NCI-H2107 treated with DMSO at 0.1 percent for 48 hours (cell line): ENCODE measurements around the gene NANP.
"Not testable (repeated sequence)": the region's sequence is repeated elsewhere in the genome, so short reads cannot be mapped to it uniquely, and the experiment has no call there.

Experiments
- DNase-seq: peaks from one replicate; lab custom pipeline; 2025; ENCODE audit not compliant: unreplicated experiment; lab: John Stamatoyannopoulos, UW

Gene NANP, protein sequence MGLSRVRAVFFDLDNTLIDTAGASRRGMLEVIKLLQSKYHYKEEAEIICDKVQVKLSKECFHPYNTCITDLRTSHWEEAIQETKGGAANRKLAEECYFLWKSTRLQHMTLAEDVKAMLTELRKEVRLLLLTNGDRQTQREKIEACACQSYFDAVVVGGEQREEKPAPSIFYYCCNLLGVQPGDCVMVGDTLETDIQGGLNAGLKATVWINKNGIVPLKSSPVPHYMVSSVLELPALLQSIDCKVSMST

DNA sequence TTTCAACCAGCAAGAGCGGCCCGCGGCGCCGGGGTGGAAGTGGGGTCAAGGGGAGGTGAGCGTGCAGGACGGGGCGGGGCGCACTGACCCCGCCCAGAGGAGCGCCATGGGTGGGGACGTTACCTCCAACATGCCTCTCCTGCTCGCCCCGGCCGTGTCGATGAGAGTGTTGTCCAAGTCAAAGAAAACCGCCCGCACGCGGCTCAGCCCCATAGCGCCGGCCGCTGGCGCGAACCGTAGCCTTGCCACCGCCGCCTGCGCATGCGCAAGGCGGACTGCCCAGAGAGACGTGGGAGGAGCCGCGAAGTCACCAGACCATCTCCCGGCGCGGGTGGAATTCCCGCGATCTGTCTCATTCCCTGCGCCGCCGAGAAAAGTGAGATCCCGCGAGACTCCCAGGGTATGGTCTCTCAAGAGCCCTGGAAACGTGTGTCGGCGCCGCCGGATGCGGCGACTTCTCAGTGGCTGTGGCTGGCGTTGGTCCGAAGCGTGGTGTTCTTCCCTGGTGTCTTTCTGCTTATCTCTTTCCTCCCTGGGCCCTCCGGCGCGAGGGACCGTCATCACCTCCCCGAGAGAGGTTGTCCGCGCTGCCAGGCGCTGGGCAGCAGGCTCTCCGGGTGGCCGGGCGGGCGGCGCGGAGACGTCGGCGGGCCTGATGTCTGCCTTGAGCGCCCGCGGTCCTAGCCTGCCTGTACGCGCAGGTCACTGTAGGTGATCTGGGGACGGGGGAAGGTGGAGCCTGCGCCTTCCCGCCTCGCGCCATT is at the start of gene NANP:
Gene NANP (minus strand): TSS at position 279 of the 764 bp plus-strand sequence. CDS start 66 bp downstream, at position 213.
- DNase-seq, result peak; percentile 78

DNA sequence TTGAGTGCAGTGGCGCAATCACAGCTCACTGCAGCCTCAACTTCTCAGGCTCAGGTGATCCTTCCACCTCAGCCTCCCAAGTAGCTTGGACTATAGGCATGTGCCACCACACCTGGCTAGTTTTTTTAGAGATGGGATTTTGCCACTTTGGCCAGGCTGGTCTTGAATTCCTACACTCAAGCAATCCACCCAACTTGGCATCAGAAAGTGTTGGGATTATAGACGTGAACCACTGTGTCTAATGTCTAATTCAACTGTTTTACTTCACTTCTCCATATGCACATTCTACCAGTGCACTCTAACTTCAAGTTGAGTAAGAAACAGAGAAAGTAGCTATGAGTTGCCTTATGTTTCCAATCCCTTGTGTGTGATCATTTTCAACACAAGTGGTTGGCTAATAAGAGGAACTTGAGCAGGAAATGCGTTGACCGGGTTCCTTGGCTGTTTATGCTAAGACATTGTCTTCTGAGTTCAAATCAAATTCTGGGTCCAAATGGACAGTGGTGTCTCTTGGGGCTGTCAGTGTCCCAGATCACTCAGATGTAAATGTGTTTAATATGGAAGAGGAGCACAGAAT is 48.9 kb upstream of the NANP start:
- DNase-seq, result no peak

DNA sequence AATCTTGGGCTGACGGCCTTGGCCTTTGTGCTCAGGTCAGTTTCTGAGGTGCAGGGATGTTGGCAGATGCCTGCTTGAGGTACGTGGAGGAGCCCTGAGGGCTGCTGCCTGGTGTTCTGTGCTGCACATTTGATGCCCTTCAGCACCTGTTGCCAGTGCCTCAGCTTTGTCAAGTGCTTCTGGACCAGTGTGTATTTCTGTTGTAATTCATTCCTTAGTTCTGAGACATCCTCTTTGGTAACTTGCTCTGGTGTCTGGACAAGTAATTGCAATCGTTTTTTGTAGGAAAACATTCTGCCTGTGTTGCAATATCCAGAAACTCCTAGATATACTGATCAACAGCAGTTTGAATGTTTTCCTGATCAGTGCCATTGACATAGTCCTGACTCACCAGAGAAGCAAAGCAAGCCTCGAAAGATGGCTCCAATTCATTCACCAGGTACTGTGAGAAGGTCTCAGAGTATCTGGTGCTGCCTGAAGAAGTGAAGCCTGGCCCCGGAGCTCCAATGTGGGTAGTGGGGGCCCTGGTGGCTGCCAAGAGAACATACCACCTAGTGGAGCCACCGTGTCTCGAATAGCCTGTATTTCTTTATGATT is 46.1 kb upstream of the NANP start:
- no peak for DNase-seq

DNA sequence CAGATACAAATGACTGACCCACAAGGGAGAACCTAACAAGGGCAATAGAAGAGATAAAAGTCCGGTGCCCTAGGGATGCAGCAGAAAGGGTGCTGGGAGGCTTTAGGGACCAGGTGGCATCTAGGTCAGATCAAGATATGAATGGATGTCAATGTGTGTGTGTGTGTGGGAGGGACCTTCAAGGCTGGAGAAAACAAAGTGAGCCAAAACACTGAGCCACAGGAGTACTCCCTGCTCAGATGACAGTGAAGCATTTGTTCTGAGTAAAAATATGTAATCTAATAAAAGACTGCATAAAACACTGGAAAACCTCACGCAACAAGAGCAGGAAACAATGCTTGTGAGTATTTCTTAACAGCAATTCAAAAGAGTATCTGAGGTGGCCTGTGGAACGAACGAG is 44.6 kb upstream of the NANP start:
- no peak for DNase-seq

DNA sequence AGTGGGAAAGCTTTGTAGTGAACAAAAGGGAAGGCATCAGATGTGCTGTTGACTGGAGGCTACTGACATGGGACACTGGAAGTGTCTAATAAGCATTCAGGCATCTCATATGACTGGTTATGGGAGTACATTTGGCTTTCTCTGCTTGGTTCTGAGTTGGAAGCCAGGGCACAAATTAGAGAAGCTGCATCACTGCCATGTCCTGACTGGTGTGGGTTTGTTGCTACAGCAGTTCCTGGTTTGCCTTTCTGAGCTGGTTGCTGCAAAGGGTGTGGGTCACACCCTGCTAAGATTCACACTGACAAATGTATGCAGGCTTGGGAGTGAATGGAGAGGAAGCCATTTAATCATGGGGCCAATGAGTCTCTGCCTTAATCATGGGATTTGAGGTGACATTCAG is 36.2 kb upstream of the NANP start:
- DNase-seq, result no peak

DNA sequence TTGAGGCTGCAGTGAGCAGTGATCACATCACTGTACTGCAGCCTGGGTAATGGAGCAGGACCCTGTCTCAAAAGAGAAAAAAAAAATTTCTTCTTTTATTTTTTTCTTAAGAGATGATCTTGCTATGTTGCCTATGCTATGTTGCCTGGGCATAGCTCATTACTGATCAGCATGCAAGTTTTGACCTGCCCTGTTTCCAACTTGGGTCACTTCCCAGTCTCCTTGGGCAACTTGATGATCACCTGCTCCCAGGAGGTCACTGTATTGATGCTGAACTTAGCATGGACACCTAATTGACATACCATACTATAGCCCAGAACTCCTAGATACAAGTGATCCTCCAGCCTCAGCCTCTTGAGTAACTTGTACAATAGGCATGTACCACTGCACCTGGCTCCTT is 30.7 kb upstream of the NANP start:
- DNase-seq, result no peak

DNA sequence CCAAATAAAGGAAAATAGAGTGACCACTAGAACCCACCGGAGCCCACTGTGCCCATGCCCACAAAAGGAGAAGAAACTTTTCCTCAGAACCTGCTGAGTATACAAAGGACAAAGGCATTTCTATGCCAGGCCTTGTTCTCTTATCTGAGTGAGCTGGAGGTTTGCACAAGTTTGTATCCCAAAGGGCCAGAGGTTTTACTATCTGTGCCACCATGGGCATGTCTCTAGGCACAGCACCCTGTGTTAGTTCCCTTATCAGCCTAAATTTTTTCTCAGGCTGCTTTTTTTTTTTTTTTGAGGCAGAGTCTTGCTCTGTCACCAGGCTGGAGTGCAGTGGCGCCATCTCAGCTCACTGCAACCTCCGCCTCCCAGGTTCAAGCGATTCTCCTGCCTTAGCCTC is 29.1 kb upstream of the NANP start:
- DNase-seq, result not testable (repeated sequence)

DNA sequence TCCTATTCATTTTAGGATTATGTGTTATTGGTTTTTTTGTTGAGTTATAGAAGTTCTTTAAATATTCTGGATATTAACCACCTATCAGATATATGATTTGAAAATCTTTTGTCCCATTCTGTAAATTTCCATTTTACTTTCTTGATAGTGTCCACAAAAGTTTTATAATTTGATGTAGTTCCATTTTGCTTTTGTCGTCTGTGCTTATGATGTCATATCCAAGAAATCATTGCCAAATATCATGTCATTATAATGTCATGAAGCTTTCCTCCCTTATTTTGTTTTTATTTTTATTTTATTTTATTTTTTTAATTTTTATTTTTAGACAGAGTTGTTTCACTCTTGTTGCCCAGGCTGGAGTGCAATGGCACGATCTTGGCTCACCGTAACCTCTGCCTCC is 21.0 kb upstream of the NANP start:
- no peak for DNase-seq

DNA sequence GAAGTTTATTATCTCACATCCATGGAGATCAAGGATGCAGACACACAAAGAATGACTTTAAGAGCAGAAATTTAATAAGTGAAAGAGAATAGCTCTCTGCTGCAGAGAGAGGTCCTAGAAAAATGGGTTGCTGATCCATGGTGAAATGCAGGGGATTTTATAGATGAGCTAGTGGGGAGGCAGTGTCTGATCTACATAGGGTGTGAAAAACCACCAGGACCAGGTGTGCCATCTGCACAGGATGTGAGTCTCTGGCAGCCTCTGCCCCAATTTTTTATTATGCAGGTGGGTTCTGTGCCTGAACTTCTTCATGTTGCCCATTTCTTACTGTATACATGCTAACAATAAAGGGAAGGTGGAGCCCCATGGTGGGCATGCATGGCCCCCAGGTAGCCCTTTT is 19.9 kb upstream of the NANP start:
- no peak for DNase-seq

DNA sequence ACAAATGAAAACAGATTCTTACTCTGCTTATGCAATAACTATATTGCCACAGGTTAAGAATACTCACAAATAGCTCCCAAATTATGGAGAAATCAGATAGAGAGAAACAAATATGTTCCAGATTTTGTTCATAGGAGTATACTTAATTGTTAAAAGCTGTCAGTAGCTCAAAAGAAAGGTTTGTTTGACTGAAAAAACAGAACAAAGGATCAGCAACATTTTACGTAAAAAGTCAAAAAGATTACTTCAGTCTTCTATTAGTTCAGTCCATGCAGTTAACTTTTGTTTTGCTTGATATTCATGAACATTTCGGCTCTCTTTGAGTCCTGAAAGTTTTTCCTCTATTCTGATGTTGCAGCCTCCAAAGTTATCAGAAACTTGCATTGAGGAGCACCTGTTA is 13.4 kb upstream of the NANP start:
- DNase-seq, result no peak

DNA sequence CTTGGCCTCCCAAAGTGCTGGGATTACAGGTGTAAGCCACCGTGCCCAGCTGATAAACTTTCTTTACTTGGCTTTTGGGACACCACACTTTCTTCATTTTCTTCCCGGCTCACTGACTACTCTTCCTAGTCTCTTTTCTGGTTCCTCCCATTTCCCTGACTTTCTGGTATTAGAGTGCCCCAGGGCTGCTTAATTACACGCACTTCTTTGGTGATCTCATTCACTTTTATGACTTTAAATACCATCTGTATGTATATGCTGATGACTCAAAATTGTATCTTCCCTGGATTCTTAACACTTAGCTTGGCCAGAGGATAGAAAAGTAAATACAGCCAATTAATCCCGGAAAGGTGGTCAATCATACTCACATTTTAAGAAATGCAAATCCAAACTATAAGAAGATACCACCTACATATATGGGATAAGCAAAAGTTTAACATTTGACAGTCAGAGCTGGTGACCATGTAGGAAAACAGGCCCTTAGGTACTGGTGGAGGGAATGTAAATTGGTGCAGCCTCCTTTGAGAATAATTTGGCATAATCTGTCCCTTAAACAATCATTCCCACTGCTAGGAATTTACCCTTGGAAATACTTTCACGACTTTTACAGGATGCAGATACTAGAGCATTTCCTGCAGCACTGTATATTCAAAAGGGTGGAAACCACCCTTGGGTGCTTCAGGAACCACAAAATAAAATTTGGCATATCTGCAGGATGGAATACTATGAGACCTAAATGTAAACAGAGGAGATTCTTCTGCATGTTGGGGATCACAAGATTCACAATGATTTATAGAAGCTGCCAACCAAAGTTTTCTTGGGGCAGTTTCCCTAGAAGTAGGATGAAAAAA is 9.4 kb upstream of the NANP start:
- no peak for DNase-seq

DNA sequence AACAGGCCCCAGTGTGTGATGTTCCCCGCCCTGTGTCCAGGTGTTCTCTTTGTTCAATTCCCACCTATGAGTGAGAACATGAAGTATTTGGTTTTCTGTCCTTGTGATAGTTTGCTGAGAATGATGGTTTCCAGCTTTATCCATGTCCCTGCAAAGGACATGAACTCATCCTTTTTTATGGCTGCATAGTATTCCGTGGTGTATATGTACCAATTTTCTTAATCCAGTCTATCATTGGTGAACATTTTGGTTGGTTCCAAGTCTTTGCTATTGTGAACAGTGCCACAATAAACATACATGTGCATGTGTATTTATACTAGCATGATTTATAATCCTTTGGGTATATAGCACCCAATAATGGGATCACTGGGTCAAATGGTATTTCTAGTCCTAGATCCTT is 6.8 kb upstream of the NANP start:
- DNase-seq, result not testable (repeated sequence)

DNA sequence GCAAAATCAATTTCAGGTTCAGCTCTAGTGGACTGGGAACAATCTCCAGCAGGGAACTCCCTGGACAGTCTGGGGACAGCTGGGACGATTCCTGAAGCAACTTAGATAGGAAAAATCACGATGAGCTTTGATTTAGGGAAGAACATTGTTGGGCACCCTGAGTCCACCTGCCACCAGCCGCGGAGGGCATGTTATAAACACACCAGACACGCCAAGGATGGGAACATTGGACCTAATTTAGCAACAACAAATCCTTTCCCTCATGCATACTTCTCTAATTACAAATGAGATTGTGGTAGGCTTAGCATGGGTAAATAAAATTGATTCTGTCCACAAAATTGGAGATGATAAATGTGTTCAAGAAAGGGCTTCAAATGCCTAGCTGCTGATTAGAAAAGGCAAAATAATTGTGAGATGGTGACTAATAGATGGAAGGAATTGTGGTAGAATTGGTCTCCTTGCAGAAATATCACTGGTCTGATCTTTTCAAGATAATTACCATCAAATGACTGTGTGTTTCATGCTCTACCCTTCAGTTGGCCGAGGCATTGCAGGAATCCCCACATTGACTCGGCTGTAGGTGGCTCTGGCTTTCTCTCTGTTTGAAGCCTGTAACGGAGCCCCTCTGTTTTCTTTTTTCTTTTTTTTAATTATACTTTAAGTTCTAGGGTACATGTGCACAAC is 6.1 kb upstream of the NANP start:
- DNase-seq, result no peak

DNA sequence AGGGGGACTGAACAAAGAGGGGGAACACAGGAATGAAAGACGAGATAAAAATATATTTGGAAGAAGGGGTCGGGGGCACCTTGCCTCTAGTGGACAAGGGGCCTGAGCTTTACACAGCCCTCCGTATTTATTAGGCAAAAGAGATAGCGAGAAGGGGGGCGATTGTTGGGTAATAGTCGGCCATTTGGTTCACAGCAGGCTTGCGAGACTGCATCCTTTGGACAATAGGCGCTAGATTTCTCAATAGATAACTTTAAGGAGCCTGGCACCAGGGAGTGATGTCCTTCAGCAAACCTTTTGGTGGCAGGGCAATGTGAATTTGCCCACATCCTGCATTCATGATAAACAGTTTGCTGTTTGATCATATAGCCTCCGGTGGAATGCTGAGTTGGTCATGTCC is 3.0 kb upstream of the NANP start:
- DNase-seq, result no peak

DNA sequence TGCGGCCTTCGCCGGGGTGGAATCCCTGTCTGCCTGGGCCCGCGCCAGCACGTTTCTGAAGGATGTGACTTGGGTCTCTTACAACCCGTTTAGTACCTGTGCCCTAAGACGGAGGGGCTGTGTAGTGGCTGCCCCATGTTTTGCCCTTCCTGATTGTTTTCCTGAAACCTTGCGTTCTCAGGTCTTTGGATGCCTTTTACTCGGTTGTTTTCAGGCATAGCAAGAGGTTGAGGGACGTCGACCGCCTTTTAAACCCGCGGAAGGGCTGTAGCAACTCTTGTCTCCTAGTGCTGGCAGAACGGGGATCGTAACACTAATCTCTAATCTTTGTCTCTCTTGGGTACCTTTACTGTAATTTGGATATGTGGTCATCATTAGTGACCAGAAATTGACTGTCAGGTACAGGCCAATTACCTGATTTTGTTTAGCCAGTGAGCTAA is 706 bp upstream of the NANP start:
- no peak for DNase-seq

DNA sequence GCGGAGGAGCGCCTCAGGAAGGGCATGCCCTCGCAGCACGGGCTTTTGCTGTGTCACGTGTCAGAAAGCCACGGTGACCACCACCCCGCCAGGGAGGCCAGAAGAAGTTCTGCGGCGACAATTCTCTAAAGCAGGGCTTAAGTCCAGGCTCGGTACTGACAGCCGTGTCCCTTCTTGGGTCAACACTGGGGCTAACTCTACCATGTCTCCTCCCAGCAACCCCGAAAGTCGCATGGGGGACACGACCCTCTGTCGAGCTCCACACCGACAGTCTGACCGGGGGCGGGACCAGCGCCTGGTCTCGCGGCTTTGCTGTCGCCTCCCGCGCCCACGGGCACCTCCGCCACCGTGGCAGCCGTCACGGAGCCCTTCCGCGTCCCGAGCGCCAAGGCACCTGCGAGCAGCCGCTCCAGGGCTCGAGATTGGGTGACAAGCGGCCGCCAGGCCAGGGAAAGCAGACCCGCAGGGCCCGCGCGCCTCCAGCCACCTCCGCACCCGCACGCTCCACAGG is 534 bp downstream of the NANP start:
- DNase-seq, result no peak

DNA sequence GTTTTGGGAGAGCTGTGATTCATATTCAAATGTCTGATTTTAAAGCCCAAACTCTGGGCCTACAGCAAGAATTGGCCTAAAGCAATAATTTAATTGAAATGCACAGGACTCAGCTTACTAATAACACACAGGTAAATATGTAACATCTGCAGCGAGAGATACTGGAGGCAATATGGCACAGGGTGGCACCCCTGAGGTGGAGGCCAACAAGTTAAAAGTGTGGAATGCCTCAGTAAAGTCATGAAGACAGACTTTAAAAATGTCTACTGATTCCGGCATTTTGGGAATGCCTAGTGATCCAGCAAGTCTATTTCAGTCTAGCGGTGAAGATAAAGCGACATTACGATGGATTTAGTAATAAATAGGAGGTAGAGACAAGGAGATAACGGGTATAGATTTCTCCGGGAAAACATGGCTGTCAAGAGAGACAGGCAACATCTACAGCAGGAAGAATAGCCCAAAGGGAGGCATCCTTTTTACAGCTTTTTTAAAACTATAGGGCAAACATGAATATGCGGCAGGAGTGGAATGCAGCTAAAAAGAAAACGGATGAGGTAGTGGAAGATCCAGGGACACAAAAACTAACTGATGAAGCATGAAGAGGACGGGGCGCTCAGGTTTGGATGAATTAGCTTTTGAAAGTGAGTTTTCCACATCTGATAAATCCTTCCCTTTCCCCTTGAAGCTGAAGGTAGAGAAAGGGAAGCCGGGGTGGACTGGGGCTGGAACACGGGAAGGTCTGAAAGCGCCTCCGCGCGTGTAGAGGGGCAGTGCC is 1.2 kb downstream of the NANP start:
- no peak for DNase-seq

DNA sequence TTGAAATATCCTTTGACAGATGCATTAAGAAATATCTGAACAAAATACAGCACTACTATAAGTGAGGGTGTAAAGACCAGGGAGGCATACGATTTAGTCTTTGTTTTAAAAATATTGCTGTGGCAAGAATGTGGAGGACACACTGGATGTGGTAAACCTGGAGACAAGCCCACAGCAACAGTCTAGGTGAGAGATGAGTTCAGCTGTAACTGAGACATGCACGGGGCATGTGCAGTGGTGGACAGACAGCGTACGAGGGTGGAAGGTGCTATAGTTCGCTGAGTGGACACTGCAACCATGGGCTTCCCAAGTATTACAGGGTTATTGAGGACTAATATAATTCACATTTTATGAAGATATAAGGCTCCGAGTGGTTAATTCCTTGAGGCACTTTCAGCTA is 1.8 kb downstream of the NANP start:
- no peak for DNase-seq

DNA sequence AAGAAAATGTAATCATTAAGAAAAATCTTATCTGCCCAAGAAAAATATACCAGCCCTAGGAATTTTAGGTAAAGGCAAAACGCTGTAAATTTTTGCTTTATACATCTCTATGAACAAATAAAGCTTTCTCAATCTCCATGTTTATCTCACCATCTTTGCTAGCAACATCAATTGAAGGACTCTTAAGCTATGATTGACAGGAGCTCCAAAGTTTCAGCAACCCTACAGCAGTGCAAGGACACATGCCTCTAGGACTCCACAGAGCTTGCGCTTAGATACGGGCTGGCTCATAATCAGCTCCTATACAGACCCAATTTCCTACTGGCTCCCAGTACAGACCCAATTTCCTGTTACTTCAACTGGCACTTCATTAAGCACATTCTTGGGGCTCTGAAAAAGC is 4.3 kb downstream of the NANP start:
- DNase-seq, result no peak

DNA sequence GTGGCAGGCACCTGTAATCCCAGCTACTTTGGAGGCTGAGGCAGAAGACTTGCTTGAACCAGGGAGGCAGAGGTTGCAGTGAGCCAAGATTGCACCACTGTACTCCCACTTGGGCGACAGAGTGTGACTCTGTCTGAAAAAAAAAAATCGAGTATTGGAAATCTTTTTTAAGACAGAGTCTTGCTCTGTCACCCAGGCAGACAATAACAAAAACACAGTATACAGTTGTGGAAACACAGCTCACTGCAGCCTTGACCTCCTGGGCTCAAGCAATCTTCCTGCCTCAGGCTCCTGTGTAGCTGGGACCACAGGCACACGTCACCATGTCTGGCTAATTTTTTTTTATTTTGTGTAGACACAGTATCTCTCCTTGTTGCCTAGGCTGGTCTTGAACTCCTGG is 15.0 kb downstream of the NANP start:
- no peak for DNase-seq
